GM06990 (cell line): Measurements from ENCODE around the gene CCNY.

Source experiments
- DNase-seq: peaks from one replicate; pipeline ENCODE4 v3.0.0-alpha.2; 2011; ENCODE audit not compliant: insufficient read length; ENCODE audit errors: extremely low read depth
- H3K27me3 ChIP-seq: replicated peaks from 2 replicates; pipeline ENCODE4 v1.6.0; 2011; ENCODE audit warnings: low read length; ENCODE audit not compliant: control insufficient read depth, insufficient read depth
- H3K36me3 ChIP-seq: 2 replicates; pipeline ENCODE4 v1.5.1; 2011; ENCODE audit warnings: low read length; ENCODE audit not compliant: control insufficient read depth, insufficient read depth
- H3K4me3 ChIP-seq: replicated peaks from 2 replicates; pipeline ENCODE4 v1.5.1; 2011; ENCODE audit warnings: low read depth, mild to moderate bottlenecking, control low read depth, low read length
- TF ChIP-seq, protein P1 (sequence below): IDR thresholded peaks from 2 replicates; pipeline ENCODE4 v1.5.1; 2011; ENCODE audit warnings: low read length, control low read depth, mild to moderate bottlenecking, inconsistent platforms; ENCODE audit not compliant: insufficient read depth, poor library complexity, severe bottlenecking

CCNY gene

GRCh38 chr10:35612385-35613106 lies 276.2 kb downstream of the CCNY start:
- no peak for DNase-seq
- Histone ChIP-seq H3K27me3 (no peaks in the 10 kb centered on the region), H3K4me3 (no peak overlapping the region), H3K36me3 (no peaks in the 10 kb centered on the region)
- TF ChIP-seq, protein P1, sequence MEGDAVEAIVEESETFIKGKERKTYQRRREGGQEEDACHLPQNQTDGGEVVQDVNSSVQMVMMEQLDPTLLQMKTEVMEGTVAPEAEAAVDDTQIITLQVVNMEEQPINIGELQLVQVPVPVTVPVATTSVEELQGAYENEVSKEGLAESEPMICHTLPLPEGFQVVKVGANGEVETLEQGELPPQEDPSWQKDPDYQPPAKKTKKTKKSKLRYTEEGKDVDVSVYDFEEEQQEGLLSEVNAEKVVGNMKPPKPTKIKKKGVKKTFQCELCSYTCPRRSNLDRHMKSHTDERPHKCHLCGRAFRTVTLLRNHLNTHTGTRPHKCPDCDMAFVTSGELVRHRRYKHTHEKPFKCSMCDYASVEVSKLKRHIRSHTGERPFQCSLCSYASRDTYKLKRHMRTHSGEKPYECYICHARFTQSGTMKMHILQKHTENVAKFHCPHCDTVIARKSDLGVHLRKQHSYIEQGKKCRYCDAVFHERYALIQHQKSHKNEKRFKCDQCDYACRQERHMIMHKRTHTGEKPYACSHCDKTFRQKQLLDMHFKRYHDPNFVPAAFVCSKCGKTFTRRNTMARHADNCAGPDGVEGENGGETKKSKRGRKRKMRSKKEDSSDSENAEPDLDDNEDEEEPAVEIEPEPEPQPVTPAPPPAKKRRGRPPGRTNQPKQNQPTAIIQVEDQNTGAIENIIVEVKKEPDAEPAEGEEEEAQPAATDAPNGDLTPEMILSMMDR, result no peak

- DNase-seq, result no peak
- TF ChIP-seq, protein P1, result no peak
- H3K36me3 ChIP-seq, result no peaks in the 10 kb centered on the region
- no peaks in the 10 kb centered on the region for H3K27me3 ChIP-seq
- H3K4me3 ChIP-seq, result no peak overlapping the region
These were observed 276.8 kb downstream of the CCNY start for GRCh38 chr10:35613107-35613440.

- TF ChIP-seq, protein P1, result peak; percentile 17
- H3K27me3 ChIP-seq, result no peaks in the 10 kb centered on the region
- H3K4me3 ChIP-seq, result no peak overlapping the region
- no peaks in the 10 kb centered on the region for H3K36me3 ChIP-seq
- no peak for DNase-seq
These were observed 277.4 kb downstream of the CCNY start for GRCh38 chr10:35613597-35614226.

- TF ChIP-seq, protein P1, result no peak
- Histone ChIP-seq H3K27me3 (no peaks in the 10 kb centered on the region), H3K36me3 (no peaks in the 10 kb centered on the region), H3K4me3 (no peak overlapping the region)
- DNase-seq, result no peak
These were observed 278.0 kb downstream of the CCNY start for GRCh38 chr10:35614312-35614711.
